B cell (primary cell): ENCODE data around the gene COX6B2.

ENCODE experiments used
- EZH2 ChIP-seq: IDR thresholded peaks from 2 replicates; pipeline ENCODE4 v1.6.1; 2012; ENCODE audit warnings: borderline replicate concordance, low read depth, mild to moderate bottlenecking, moderate library complexity, low read length; ENCODE audit not compliant: insufficient read depth, poor library complexity, severe bottlenecking
- TF ChIP-seq, protein P1 (sequence below): fragments of 200-600 bp; IDR thresholded peaks from one replicate; pipeline ENCODE4 v1.8.0; 2022; ENCODE audit warnings: antibody characterized with exemption, mild to moderate bottlenecking

DNA sequence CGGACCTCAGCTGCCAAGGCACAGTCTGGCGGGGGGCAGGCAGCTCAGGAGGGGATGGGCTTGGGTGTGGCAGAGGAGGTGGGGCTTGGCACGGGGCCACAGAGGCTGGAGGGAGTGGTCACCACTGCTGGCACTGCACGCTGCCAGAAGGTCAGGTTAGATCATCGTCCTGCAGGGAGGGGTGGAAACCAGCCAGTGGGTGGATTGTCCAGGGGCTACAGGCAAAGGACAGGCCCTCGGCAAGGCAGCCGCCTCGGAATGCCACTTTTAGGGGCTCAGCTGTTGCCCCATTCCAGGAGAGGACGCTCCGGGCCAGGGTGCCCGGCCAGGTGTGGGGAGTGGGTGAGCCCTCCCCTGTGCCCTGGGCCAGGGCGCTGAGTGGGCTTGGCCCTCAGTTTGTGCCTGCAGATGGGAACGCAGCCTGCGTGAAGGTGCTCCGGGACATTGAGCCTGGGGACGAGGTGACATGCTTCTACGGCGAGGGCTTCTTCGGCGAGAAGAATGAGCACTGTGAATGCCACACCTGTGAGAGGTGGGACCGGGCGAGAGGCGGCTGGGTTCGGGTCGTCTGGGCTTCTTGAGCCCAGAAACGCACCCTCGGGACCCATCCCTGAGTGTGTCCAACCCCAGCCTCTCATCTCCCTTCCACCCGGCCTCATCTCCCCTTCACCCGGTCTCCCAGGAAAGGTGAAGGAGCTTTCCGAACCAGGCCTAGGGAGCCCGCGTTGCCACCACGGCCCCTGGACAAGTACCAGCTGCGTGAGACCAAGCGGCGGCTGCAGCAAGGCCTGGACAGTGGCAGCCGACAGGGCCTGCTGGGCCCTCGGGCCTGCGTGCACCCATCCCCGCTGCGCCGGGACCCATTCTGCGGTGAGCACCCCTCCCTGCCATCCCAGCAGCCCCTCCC is 8.4 kb downstream of the COX6B2 start:
- TF ChIP-seq, protein P1, sequence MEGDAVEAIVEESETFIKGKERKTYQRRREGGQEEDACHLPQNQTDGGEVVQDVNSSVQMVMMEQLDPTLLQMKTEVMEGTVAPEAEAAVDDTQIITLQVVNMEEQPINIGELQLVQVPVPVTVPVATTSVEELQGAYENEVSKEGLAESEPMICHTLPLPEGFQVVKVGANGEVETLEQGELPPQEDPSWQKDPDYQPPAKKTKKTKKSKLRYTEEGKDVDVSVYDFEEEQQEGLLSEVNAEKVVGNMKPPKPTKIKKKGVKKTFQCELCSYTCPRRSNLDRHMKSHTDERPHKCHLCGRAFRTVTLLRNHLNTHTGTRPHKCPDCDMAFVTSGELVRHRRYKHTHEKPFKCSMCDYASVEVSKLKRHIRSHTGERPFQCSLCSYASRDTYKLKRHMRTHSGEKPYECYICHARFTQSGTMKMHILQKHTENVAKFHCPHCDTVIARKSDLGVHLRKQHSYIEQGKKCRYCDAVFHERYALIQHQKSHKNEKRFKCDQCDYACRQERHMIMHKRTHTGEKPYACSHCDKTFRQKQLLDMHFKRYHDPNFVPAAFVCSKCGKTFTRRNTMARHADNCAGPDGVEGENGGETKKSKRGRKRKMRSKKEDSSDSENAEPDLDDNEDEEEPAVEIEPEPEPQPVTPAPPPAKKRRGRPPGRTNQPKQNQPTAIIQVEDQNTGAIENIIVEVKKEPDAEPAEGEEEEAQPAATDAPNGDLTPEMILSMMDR: no peak
- no peak for TF ChIP-seq EZH2
